B cell (primary cell): ENCODE results near the gene CDC20B.

ENCODE experiments used
- CTCF ChIP-seq: fragments of 200-600 bp; IDR thresholded peaks from one replicate; pipeline ENCODE4 v1.8.0; 2022; ENCODE audit warnings: antibody characterized with exemption, mild to moderate bottlenecking
- EZH2 ChIP-seq: IDR thresholded peaks from 2 replicates; pipeline ENCODE4 v1.6.1; 2012; ENCODE audit warnings: borderline replicate concordance, low read depth, mild to moderate bottlenecking, moderate library complexity, low read length; ENCODE audit not compliant: insufficient read depth, poor library complexity, severe bottlenecking

- no peak for TF ChIP-seq EZH2
- no peak for TF ChIP-seq CTCF
These were observed 23.6 kb downstream of the CDC20B start for GRCh38 chr5:55149308-55149795.
